Coronary artery (tissue), 2 donors: Measurements from ENCODE around the gene ACYP2.

Experiments used
- DNase-seq: peaks from one replicate; pipeline ENCODE4 v3.0.0-alpha.2; 2017; ENCODE audit warnings: low spot score
- H3K27ac ChIP-seq, 2 donors: fragments of 200-600 bp; sonication (generic); one replicate each; pipeline ENCODE4 v1.5.1; 2016 to 2019
- H3K4me3 ChIP-seq: fragments of 200-600 bp; sonication (generic); 2 replicates; pipeline ENCODE4 v1.5.1; 2016; ENCODE audit warnings: mild to moderate bottlenecking, moderate library complexity
- TF ChIP-seq, protein P1 (sequence below): fragments of 200-600 bp; sonication (generic); IDR thresholded peaks from one replicate; pipeline ENCODE4 v1.5.1; 2019; ENCODE audit warnings: antibody characterized with exemption

ACYP2 gene

DNA sequence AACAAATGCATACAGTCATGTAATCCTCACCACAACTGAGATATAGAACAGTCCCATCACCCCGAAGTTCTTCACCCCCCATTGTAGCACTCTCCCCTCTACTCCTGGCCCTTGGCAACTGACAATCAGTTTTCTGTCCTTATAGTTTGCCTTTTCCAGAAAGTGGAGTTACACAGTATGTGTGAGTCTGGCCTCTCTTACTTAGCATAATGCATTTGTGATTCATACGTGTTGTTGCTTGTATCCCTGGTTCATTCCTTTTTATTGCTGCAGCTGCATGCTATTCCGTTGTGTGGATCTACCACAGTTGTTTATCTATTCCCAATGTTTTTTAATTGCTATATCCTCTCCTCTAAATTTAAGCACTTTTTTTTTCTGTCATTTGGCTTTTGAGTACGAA is 17.6 kb downstream of the ACYP2 start:
- TF ChIP-seq, protein P1, sequence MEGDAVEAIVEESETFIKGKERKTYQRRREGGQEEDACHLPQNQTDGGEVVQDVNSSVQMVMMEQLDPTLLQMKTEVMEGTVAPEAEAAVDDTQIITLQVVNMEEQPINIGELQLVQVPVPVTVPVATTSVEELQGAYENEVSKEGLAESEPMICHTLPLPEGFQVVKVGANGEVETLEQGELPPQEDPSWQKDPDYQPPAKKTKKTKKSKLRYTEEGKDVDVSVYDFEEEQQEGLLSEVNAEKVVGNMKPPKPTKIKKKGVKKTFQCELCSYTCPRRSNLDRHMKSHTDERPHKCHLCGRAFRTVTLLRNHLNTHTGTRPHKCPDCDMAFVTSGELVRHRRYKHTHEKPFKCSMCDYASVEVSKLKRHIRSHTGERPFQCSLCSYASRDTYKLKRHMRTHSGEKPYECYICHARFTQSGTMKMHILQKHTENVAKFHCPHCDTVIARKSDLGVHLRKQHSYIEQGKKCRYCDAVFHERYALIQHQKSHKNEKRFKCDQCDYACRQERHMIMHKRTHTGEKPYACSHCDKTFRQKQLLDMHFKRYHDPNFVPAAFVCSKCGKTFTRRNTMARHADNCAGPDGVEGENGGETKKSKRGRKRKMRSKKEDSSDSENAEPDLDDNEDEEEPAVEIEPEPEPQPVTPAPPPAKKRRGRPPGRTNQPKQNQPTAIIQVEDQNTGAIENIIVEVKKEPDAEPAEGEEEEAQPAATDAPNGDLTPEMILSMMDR: no peak
- no peak overlapping the region for H3K4me3 ChIP-seq
- H3K27ac ChIP-seq: no peak overlapping the region
- DNase-seq: no peak

- DNase-seq: no peak
- H3K4me3 ChIP-seq: no peak overlapping the region
- no peak overlapping the region for H3K27ac ChIP-seq
- TF ChIP-seq, protein P1: no peak
Measured at GRCh38 chr2:54139210-54139609, 23.8 kb downstream of the ACYP2 start.

DNA sequence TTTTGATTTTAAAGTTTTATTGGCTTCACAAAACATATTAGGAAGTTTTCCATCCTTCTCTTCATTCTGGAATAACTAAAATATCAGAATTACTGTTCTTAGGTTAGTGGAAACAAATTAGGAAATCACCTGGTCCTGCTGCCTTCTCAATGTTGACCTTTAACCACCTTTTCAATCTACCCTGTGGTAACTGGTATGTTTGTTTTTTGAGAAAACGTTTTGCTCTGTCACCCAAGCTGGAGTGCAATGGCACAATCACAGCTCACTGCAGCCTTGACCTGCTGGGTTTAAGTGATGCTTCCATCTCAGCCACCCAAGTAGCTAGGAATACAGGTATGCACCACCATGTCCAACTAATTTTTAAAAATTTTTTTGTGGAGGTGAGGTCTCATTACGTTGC is 28.4 kb downstream of the ACYP2 start:
- TF ChIP-seq, protein P1: no peak

DNA sequence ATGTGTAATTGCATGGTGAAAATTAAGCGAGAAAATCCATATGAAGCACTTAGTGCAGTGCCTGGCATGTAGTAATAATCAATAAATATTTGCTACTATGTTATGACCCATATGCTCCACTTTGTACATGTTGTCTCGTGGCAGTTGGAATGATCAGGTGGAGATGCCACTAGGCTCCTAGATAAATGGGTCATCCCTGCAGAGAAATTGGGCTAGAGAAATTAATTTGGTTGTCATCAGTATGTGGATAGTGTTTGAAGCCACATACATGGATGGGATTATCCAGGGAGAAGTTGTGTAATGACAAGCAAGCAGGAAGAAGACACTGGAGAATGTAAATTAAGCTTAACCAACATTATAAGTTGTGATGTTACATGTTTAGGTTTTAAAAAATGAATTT is 33.0 kb downstream of the ACYP2 start:
- TF ChIP-seq, protein P1: no peak
- Histone ChIP-seq H3K27ac (no peak overlapping the region), H3K4me3 (no peak overlapping the region)
- no peak for DNase-seq

More for the DNA sequence above, 28.4 kb downstream of the ACYP2 start:
- no peak overlapping the region for H3K4me3 ChIP-seq
- DNase-seq: no peak
- no peak overlapping the region for H3K27ac ChIP-seq

DNA sequence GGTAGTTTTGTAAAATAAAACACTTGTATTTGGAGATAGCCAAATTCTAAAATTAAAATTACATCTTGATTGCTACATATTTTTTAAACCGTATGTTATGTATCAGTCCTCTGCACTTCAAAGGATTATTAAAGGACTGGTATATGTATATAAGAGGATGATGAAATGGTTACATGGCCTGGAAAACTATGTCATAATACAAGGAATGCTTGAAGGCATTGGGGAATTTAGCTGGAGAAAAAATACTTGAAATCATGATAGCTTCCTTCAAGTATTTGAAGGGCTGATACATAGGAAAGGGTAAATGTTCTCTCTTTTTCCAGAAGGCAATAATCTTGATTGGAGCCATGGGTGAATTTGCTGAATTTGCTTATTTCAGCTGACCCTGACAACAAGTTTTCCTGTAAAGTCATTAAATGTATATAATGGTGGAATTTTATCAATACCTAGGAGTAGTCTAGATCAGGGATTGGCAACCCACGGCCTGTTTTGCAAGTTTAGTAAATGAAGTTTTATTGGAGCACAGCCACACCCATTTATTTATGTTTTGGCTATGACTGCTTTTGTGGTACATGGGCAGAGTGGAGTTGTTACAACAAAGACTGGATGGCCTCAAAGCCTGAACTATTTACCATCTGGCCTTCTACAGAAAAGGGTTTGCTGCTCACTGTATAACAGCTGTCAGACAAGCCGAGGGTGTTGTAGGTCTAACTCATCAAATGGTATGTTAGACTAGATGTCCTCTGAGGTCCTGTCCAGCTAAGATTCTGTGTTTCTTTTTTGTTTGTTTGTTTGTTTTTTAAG is 34.4 kb downstream of the ACYP2 start:
- Histone ChIP-seq H3K27ac (no peak overlapping the region), H3K4me3 (no peak overlapping the region)
- no peak for DNase-seq
- TF ChIP-seq, protein P1: no peak

DNA sequence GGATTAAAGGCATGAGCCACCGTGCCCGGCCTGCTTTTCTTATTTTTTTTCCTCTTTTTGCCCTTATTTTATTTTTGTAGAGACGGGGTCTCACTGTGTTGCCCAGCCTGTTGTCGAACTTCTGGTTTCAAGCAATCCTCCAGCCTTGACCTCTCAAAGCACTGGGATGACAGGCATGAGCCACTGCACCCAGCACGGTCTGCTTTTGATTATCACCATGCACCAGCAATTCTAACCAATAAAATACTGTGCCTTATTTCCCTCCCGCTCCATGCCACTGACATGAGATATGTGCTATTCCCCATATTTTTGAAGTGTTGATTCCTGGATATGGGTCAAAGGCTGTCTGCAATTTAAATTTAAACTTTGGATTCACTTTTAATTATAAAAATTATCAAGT is 42.9 kb downstream of the ACYP2 start:
- TF ChIP-seq, protein P1: no peak
- DNase-seq: no peak
- no peak overlapping the region for H3K4me3 ChIP-seq
- H3K27ac ChIP-seq: no peak overlapping the region
